Cardiac fibroblast (primary cell): ENCODE measurements around the gene BRMS1L.
A peak's percentile ranks its signal among the peaks of the same experiment; 100 is the strongest.
"Not testable (repeated sequence)": the region's sequence is repeated elsewhere in the genome, so short reads cannot be mapped to it uniquely, and the experiment has no call there.

ENCODE experiments used
- DNase-seq, 2 donors: peaks; one replicate each; pipeline versions ENCODE4 v3.0.0 to v3.0.0-alpha.2; 2010; ENCODE audit warnings: low read depth in 2 of 2
- H3K4me3 ChIP-seq, 2 donors: replicated peaks in 1 of 2; 1 replicate in 1 of 2; 2 replicates in 1 of 2; pipeline ENCODE4 v1.5.1; 2011; ENCODE audit warnings: low read depth in 2 of 2, low read length in 2 of 2, mild to moderate bottlenecking in 2 of 2, moderate library complexity in 1 of 2
- TF ChIP-seq, protein P1 (sequence below): IDR thresholded peaks from one replicate; pipeline ENCODE4 v1.5.1; 2011; ENCODE audit warnings: low read depth, mild to moderate bottlenecking, low read length, inconsistent platforms

BRMS1L gene

DNA sequence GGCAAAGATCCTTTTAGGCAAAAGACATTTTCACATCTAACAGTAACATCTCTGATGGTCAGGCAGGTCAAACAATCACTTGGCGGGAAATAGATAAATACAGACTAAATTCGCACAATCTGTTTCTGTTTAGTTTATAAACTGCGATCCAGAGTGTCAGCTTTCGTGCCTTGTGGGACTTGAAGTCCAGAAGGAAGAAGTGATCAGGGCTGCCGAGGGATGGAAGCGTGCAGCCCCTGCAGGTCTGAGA, 245 bp upstream of the BRMS1L start:
- no peak for DNase-seq
- TF ChIP-seq, protein P1, sequence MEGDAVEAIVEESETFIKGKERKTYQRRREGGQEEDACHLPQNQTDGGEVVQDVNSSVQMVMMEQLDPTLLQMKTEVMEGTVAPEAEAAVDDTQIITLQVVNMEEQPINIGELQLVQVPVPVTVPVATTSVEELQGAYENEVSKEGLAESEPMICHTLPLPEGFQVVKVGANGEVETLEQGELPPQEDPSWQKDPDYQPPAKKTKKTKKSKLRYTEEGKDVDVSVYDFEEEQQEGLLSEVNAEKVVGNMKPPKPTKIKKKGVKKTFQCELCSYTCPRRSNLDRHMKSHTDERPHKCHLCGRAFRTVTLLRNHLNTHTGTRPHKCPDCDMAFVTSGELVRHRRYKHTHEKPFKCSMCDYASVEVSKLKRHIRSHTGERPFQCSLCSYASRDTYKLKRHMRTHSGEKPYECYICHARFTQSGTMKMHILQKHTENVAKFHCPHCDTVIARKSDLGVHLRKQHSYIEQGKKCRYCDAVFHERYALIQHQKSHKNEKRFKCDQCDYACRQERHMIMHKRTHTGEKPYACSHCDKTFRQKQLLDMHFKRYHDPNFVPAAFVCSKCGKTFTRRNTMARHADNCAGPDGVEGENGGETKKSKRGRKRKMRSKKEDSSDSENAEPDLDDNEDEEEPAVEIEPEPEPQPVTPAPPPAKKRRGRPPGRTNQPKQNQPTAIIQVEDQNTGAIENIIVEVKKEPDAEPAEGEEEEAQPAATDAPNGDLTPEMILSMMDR, result no peak
- peak overlapping the region; percentile 75 to 81 for H3K4me3 ChIP-seq

DNA sequence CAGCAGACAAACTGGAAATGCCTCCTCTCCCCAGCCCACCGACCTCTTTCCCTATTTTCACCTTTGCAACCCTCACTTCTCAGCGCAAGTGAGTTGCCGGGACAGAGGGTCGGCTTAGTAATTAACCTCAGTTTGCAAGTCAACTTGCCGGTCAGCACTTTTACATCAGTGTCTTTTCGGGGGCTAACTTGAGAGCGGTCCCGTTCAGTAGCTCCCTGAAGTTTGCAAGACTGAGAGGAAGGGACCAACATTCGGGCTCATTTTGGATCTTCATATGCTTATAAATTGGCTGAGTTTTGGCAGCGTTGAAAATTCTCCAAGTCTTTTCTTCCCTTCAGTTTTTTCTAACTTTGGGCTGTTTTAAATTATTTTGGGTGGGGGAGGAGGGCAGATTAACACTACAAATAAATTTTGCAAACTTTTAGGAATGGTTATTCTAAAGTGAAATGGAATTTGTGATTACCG, 846 bp downstream of the BRMS1L start:
- TF ChIP-seq, protein P1, result no peak
- no peak for DNase-seq
- H3K4me3 ChIP-seq, result peak overlapping the region; percentile 75 to 81

DNA sequence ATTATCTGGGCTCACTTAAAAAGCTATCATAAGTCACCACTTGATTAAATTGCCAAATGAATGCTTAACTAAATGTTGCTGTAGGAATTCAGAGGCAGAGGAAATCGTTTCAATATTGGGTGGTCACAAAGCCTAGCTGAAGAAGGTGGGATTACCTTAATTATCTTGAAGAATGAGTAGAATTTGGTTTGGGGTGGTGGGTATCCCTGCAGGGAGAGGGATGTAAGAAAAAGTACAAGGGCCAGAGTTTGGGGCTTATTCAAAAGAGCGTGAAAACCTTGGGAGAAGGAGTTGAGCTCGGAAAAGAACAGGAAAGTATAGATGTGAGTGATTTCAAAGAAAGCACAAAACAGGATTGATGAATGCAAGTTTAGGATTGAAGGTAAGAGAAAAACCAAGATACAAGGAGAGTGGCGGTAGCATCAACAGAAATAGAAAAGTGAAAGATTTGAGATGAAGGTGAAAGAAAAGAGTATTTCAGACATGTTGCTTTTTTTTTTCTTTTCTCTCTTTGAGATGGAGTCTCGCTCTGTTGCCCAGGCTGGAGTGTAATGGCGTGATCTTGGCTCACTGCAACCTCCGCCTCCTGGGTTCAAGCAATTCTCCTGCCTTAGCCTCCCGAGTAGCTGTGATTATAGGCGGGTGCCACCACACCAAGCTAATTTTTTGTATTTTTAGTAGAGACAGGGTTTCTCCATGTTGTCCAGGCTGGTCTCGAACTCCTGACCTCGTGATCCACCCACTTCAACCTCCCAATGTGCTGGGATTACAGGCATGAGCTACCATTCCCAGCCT, 1.7 kb downstream of the BRMS1L start:
- TF ChIP-seq, protein P1, result no peak
- DNase-seq, result no peak
- no peak overlapping the region for H3K4me3 ChIP-seq

DNA sequence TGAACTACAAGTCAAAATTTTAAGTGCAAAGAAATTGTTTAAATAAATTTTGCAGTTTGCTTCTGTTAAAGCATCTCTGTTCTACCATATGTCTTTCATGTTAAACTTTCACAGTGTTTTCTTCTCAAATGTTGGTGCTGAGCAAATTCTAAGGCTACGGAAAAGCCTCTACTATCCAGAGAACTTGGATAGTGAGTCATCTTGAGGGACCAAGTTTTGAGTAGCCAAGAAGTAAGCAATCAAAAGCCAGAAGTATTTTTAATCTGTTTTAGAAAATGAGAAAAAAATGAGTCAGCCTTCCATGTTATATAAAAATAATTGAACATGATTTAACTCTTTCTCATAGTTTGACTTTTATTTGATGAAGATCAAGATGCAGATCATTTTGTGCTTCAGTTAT, 3.3 kb downstream of the BRMS1L start:
- H3K4me3 ChIP-seq, result no peak overlapping the region
- DNase-seq, result peak; percentile 32 to 47
- TF ChIP-seq, protein P1, result no peak

DNA sequence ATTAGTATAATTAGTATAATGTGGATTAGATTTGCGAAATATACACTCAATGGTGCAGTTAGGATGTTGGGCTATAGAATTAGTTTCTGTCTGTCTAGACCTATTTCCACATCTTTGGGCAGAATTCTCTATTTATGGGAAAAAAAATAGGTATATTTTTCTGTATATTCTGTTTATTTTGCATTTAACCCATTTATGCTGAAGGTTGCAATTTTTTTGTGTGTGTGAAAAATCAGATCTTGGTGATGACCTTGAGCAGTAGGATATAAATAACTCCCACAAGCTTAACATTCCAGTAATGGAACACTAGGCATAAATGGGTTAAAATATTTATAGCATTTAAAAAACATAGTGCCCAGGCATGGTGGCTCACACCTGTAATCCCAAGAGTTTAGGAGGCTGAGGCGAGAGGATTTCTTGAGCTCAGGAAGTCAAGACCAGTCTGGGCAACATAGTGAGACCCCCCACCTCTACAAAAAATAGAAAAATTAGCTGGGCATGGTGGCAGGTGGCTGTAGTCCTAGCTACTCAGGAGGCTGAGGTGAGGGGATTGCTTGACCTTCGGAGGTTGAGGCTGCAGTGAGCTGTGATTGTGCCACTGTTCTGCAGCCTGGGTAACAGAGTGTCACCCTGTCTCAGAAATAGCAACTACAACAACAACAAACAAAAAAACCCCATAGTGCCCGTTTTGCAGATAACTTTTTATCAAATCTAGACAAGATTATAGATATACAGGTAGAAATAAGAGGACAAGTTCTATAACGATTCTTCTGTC, 9.3 kb downstream of the BRMS1L start:
- no peak overlapping the region for H3K4me3 ChIP-seq
- no peak for DNase-seq
- TF ChIP-seq, protein P1, result no peak

DNA sequence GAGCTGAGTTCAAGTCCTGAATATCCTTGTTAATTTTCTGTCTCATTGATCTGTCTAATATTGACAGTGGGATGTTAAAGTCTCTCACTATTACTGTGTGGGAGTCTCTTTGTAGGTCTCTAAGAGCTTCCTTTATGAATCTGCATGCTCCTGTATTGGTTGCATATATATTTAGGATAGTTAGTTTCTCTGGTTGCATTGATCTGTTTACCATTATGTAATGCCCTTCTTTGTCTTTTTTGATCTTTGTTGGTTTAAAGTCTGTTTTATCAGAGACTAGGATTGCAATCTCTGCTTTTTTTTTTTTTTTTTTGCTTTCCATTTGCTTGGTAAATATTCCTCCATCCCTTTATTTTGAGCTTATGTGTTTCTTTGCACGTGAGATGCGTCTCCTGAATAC, 15.6 kb downstream of the BRMS1L start:
- not testable (repeated sequence) for H3K4me3 ChIP-seq, DNase-seq

DNA sequence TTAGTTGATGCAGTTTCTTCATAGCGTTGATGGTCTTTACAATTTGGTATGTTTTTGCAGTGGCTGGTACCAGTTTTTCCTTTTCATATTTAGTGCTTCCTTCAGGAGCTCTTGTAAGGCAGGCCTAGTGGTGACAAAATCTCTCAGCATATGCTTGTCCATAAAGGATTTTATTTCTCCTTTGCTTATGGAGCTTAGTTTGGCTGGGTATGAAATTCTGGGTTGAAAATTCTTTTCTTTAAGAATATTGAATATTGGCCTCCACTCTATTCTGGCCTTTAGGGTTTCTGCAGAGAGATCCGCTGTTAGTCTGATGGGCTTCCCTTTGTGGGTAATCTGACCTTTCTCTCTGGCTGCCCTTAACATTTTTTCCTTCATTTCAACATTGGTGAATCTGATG, 16.1 kb downstream of the BRMS1L start:
- not testable (repeated sequence) for H3K4me3 ChIP-seq, DNase-seq
